Activated T-cell treated with anti-CD3 and anti-CD28 coated beads, Interleukin-2, amount 50 U/mL, for 4 hours (primary cell): ENCODE data around the gene CACNG4. TPM values are rescaled to one million over a fixed set of nuclear protein-coding genes. Genes with fewer than 3 reads are reported as not detected.

Source experiments
- ATAC-seq, 2 donors: fragments of 200-7000 bp; cut with Tn5 transposase; one replicate each; pipeline ENCODE4 v1.10.0; 2021
- DNase-seq: peaks from one replicate; pipeline ENCODE4 v3.0.0-alpha.2; 2020
- H3K27me3 Mint-ChIP-seq: one replicate; pipeline ENCODE4 v1.8.0; 2021; ENCODE audit warnings: low read depth, mixed read lengths
- H3K36me3 Mint-ChIP-seq: one replicate; pipeline ENCODE4 v1.8.0; 2022; ENCODE audit warnings: mixed read lengths; ENCODE audit not compliant: insufficient read depth
- H3K4me1 Mint-ChIP-seq: one replicate; pipeline ENCODE4 v1.8.0; 2021; ENCODE audit warnings: low read depth, mixed read lengths
- H3K4me3 Mint-ChIP-seq: one replicate; pipeline ENCODE4 v1.8.0; 2021; ENCODE audit warnings: mild to moderate bottlenecking, moderate library complexity, mixed read lengths
- H3K9me3 Mint-ChIP-seq: one replicate; pipeline ENCODE4 v1.8.0; 2021; ENCODE audit warnings: mixed read lengths
- total RNA-seq, 3 donors: library from RNA; stranded (reverse); gene quantifications; one replicate each; pipeline ENCODE4 v1.2.1, GENCODE V29; 2021

CACNG4 gene
- total RNA-seq, 3 donors from 2014 or later: 0.05 TPM; not detected in 2

GRCh38 chr17:67050471-67051154 lies 86.1 kb downstream of the CACNG4 start:
- Mint-ChIP-seq H3K36me3 (peaks cover 5% of the 10 kb centered on the region), H3K9me3 (peaks cover 20% of the 10 kb centered on the region), H3K4me1 (no peaks in the 10 kb centered on the region), H3K4me3 (no peak overlapping the region), H3K27me3 (no peaks in the 10 kb centered on the region)
- DNase-seq: no peak
- ATAC-seq: no peak

- DNase-seq: no peak
- H3K27me3 Mint-ChIP-seq: no peaks in the 10 kb centered on the region
- H3K9me3 Mint-ChIP-seq: peaks cover 20% of the 10 kb centered on the region
- no peaks in the 10 kb centered on the region for H3K4me1 Mint-ChIP-seq
- peaks cover 5% of the 10 kb centered on the region for H3K36me3 Mint-ChIP-seq
- no peak overlapping the region for H3K4me3 Mint-ChIP-seq
- no peak for ATAC-seq
Measured at GRCh38 chr17:67051155-67051538, 86.6 kb downstream of the CACNG4 start.

DNA sequence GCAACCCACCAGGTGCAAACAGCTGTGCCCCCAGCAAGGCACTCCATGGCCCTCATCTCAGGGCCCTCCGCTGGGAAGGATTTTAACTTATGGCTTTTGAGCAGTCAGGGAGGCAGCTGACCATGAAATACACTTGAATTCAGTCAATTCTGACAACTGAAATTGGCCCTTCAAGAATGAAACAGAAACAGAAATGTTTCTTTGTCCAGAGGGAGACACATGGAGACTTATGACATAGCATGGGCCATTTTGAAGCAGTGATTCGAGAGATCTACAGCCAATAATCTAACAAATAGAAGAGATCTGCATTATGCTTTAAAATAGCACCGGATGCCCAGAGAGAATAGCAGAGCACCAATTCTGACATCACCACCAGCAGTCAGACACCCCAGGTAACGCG lies 87.3 kb downstream of the CACNG4 start:
- ATAC-seq (no peak), DNase-seq (no peak)
- H3K36me3 Mint-ChIP-seq: peaks cover 5% of the 10 kb centered on the region
- H3K4me3 Mint-ChIP-seq: no peak overlapping the region
- no peaks in the 10 kb centered on the region for H3K27me3 Mint-ChIP-seq
- peaks cover 20% of the 10 kb centered on the region for H3K9me3 Mint-ChIP-seq
- H3K4me1 Mint-ChIP-seq: no peaks in the 10 kb centered on the region

DNA sequence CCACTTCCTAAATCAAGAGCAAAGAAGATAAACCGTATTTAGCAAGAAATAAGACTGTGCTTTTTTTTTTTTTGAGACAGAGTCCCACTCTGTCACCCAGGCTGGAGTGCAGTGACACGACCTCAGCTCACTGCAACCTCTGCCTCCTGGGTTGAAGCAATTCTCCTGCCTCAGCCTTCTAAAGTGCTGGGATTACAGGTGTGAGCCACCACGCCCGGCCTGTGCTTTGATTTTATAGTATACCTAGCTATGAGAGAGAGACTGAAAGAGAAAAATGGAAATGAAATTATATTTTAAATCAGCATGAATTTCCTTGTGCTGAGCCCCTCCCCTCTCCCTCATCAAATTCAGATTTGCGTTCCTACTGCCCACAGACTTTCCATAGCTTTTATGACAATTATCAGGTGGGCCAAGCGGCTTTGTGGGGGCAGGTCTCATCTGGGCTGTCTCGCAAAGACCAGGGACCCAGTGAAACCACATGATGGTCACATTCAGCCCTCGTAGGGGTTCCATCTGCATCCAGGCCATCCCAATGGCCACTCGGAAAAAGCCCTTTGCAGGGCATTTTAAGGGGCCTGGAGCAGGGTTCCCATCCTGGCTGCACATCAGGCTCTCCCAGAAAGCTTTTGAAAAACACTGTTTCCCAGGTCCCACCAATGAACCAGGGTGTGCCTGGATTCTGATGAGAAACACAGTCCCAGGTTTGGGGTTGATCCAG lies 88.4 kb downstream of the CACNG4 start:
- peaks cover 5% of the 10 kb centered on the region for H3K36me3 Mint-ChIP-seq
- H3K4me3 Mint-ChIP-seq: no peak overlapping the region
- H3K9me3 Mint-ChIP-seq: peaks cover 14% of the 10 kb centered on the region
- H3K4me1 Mint-ChIP-seq: no peaks in the 10 kb centered on the region
- no peak for ATAC-seq
- no peaks in the 10 kb centered on the region for H3K27me3 Mint-ChIP-seq
- DNase-seq: no peak

DNA sequence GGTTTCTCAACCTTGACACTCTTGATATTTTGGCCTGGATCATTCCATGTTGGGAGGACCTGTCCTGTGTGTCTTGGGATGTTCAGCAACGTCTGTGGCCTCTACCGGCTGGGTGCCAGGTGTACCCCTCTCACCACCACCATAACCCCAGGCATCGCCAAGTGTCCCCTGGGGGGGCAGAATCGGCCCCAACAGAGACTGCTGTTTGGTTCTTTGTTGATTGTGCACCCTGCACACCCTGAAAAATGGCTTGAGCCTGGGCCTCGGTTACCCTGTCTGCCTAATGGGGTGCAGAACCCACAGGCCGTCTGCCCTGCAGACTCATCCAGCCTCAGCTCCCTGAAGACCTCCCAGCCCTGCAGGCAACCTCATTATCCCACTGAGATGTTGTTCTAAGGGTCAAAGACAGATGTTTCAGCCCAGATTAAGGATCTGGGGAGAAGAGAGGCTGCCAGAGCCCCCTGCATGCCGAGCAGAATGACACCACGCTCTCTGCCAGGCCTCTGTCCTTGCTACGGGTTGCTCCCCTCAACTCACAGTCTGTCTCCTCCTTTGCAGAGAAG lies 89.0 kb downstream of the CACNG4 start:
- Mint-ChIP-seq H3K36me3 (peaks cover 4% of the 10 kb centered on the region), H3K9me3 (peaks cover 7% of the 10 kb centered on the region), H3K4me3 (no peak overlapping the region), H3K4me1 (no peaks in the 10 kb centered on the region), H3K27me3 (no peaks in the 10 kb centered on the region)
- ATAC-seq: no peak
- DNase-seq: no peak

DNA sequence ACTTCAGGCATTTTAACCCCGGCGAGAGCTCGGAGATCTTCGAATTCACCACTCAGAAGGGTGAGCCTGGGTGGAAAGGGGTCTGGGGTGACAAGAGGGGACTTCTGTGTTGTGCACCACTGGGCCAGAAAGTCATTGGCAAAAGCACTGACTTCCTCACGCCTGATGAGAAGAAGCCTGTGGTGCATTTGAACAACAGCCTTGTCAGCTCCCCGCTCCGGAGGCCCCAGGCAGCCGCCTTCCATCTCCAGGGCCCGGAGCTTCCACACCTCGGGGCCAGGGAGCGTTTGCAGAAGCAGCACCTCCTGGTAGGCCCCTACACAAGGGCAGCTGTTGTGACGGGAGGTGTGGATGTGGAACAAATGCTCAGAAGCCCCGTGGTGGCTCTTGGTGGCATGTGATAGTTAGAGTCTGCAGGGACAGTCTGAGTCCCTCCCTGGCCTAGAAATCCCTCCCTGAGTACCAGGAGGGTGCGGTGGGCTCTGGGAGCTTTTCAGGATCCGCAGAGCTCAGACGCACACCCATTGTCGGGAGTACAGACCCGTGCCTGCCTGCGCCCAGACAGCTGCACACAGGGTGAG lies 89.6 kb downstream of the CACNG4 start:
- Mint-ChIP-seq H3K4me3 (no peak overlapping the region), H3K36me3 (no peaks in the 10 kb centered on the region), H3K4me1 (no peaks in the 10 kb centered on the region), H3K27me3 (no peaks in the 10 kb centered on the region), H3K9me3 (peaks cover 1% of the 10 kb centered on the region)
- no peak for ATAC-seq
- no peak for DNase-seq

GRCh38 chr17:67054608-67055007 lies 90.1 kb downstream of the CACNG4 start:
- ATAC-seq: no peak
- DNase-seq: no peak
- Mint-ChIP-seq H3K36me3 (no peaks in the 10 kb centered on the region), H3K27me3 (no peaks in the 10 kb centered on the region), H3K4me3 (no peak overlapping the region), H3K4me1 (no peaks in the 10 kb centered on the region), H3K9me3 (no peaks in the 10 kb centered on the region)

DNA sequence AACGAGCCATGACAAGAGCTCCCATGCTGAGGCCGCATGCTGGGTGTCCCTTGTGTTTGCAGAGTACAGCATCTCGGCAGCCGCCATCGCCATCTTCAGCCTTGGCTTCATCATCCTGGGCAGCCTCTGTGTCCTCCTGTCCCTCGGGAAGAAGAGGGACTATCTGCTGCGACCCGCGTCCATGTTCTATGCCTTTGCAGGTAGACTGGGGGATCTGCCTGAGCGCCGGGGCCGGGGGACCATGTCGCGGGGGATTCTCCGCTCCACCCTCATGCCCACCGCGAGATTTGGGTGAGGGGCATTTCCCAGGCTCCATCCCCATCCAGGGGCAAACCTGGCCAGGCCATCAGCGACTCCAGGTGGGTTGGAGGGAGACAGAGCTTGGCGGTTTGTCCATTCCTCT lies 90.5 kb downstream of the CACNG4 start:
- ATAC-seq: no peak
- Mint-ChIP-seq H3K4me3 (no peak overlapping the region), H3K9me3 (no peaks in the 10 kb centered on the region), H3K36me3 (no peaks in the 10 kb centered on the region), H3K27me3 (no peaks in the 10 kb centered on the region), H3K4me1 (no peaks in the 10 kb centered on the region)
- DNase-seq: no peak

DNA sequence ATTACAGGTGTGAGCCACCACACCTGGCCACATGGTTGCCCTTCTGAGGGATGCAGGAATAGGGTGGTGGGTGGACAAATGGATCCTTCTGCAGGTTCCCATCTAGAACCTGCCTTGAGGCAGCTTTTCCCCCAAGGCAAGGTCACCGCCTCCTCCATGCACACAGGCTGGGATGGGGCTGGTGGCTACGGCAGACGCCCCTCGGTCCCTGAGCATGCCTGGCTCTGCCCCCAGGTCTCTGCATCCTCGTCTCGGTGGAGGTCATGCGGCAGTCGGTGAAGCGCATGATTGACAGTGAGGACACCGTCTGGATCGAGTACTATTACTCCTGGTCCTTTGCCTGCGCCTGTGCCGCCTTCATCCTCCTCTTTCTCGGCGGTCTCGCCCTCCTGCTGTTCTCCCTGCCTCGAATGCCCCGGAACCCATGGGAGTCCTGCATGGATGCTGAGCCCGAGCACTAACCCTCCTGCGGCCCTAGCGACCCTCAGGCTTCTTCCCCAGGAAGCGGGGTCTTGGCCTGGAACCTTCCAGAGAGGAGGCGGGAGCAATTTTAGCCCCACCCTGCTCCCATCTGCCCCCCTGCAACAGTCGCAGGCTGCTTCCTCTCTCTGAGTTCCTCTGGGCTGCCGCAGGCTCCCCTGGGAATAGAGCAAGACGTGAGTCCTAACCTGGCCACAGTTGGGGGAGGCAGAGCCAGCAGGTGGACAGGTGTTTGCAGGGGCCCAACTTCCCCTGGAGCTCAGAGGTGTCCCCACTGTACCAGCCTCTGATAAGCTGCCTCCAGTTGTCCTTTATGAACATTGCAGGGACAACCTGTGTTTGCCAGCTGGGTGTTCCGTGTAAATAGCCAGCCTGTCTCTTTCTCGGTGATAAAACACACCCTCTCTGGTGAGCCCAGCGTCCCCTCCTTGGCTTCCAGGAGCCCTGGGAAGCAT lies 91.6 kb downstream of the CACNG4 start:
- Mint-ChIP-seq H3K36me3 (peaks cover 3% of the 10 kb centered on the region), H3K9me3 (no peaks in the 10 kb centered on the region), H3K4me3 (no peak overlapping the region), H3K27me3 (no peaks in the 10 kb centered on the region), H3K4me1 (no peaks in the 10 kb centered on the region)
- ATAC-seq: no peak
- no peak for DNase-seq

DNA sequence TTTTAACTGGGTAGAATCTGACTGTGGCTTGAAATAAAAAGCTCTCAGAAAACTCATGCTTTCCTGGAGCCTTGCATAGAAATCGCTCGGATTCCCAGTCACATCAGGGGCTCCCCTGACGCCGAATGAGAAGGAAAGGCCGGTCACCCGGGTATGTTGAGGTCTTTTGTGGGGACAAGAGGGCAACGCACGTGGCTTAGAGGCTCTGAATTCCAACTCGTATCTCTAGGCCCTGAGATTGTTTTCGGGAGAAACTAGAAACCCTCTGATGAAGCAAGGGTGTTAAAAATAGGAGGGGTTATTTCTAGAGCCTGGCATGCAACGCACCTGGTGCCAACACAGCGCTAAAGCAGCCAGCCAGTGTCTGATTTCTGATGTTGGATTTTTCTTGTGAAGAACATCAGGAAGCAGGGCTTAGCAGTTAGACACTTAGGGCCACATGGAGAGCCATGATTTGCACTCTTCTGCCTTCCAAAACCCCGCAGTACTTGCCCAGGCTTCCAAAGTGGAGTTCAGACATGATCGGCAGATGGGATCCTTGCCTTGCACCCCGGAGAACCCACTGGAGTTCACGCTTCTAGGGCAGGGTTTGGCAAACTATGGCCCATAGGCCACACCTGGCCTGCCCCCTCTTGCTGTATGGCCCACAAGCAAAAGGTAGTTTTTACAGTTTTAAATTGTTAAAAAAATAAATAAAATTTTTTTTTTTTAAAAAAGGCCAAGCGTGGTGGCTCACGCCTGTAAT lies 92.4 kb downstream of the CACNG4 start:
- H3K4me1 Mint-ChIP-seq: no peaks in the 10 kb centered on the region
- peaks cover 3% of the 10 kb centered on the region for H3K36me3 Mint-ChIP-seq
- no peaks in the 10 kb centered on the region for H3K9me3 Mint-ChIP-seq
- ATAC-seq (no peak), DNase-seq (no peak)
- H3K27me3 Mint-ChIP-seq: no peaks in the 10 kb centered on the region
- no peak overlapping the region for H3K4me3 Mint-ChIP-seq

GRCh38 chr17:67058036-67058435 lies 93.5 kb downstream of the CACNG4 start:
- ATAC-seq (no peak), DNase-seq (no peak)
- no peaks in the 10 kb centered on the region for H3K9me3 Mint-ChIP-seq
- H3K4me3 Mint-ChIP-seq: no peak overlapping the region
- no peaks in the 10 kb centered on the region for H3K4me1 Mint-ChIP-seq
- no peaks in the 10 kb centered on the region for H3K27me3 Mint-ChIP-seq
- peaks cover 4% of the 10 kb centered on the region for H3K36me3 Mint-ChIP-seq

- Mint-ChIP-seq H3K4me1 (no peaks in the 10 kb centered on the region), H3K9me3 (no peaks in the 10 kb centered on the region), H3K4me3 (no peak overlapping the region), H3K27me3 (no peaks in the 10 kb centered on the region), H3K36me3 (peaks cover 9% of the 10 kb centered on the region)
- no peak for DNase-seq
- ATAC-seq: no peak
Measured at GRCh38 chr17:67059372-67059771, 94.9 kb downstream of the CACNG4 start.

GRCh38 chr17:67063141-67063540 lies 98.6 kb downstream of the CACNG4 start:
- Mint-ChIP-seq H3K4me3 (no peak overlapping the region), H3K36me3 (peaks cover 15% of the 10 kb centered on the region), H3K27me3 (no peaks in the 10 kb centered on the region), H3K9me3 (no peaks in the 10 kb centered on the region), H3K4me1 (no peaks in the 10 kb centered on the region)
- no peak for DNase-seq
- no peak for ATAC-seq
